Body of pancreas (tissue), 4 donors: ENCODE data around the gene KCTD21. TPM values are rescaled to one million over a fixed set of nuclear protein-coding genes. Genes with fewer than 3 reads are reported as not detected.

Source experiments
- ATAC-seq: fragments of 150-250 bp; one replicate; pipeline ENCODE4 v1.9.1; 2016
- DNase-seq, 4 donors: peaks; one replicate each; pipeline ENCODE4 v3.0.0-alpha.2; 2019
- H3K27ac ChIP-seq, 4 donors: fragments of 200-600 bp; sonication (generic); 1 replicate in 3 of 4; 2 replicates in 1 of 4; pipeline versions ENCODE4 v1.5.1 to v1.6.1; 2016 to 2019; ENCODE audit warnings: mild to moderate bottlenecking in 1 of 4, mixed read lengths in 1 of 4, moderate library complexity in 1 of 4
- H3K27me3 ChIP-seq, 2 donors: fragments of 200-600 bp; sonication (generic); one replicate each; pipeline ENCODE4 v1.6.0; 2016; ENCODE audit warnings: mild to moderate bottlenecking in 1 of 2
- H3K36me3 ChIP-seq, 2 donors: fragments of 200-600 bp; sonication (generic); replicated peaks in 1 of 2; 2 replicates each; pipeline ENCODE4 v1.5.1; 2016; ENCODE audit warnings: low read depth in 2 of 2; ENCODE audit not compliant: insufficient read depth in 1 of 2
- H3K4me1 ChIP-seq: fragments of 200-600 bp; sonication (generic); one replicate; pipeline ENCODE4 v1.6.0; 2016
- H3K4me3 ChIP-seq, 2 donors: fragments of 200-600 bp; sonication (generic); 1 replicate in 1 of 2; 2 replicates in 1 of 2; pipeline ENCODE4 v1.5.1; 2016 to 2019
- H3K9me3 ChIP-seq, 3 donors: fragments of 200-600 bp; sonication (generic); 1 replicate in 2 of 3; 2 replicates in 1 of 3; pipeline ENCODE4 v1.5.1; 2016
- POLR2A ChIP-seq, 3 donors: fragments of 450-650 bp; IDR thresholded peaks; one replicate each; pipeline ENCODE4 v1.6.1; 2016; ENCODE audit warnings: antibody characterized with exemption in 3 of 3, mild to moderate bottlenecking in 2 of 3
- WGBS, 2 donors: methylation state at CpG; one replicate each; pipeline ENCODE4 v1.1.5; 2017; 5-methylcytosine and 5-hydroxymethylcytosine counted together
- intact Hi-C: fragments of 100-400 bp; cut with DNase I; formaldehyde crosslinking; loops from one replicate; pipeline ENCODE4 v1.15.1; 2023
- total RNA-seq, 2 donors: library from RNA; depleted of rRNA; stranded (reverse); fragments of >200 nt; gene quantifications; one replicate each; pipeline ENCODE4 v1.1.0, GENCODE V29; 2016
- TF ChIP-seq, protein P1 (sequence below), 7 experiments: fragments of 450-650 bp in 4 of 7; fragments of 200-600 bp in 3 of 7; sonication (generic) in 3 of 7; IDR thresholded peaks; one replicate each; pipeline ENCODE4 v1.5.1; 2016 to 2019; ENCODE audit warnings: antibody characterized with exemption in 7 of 7

The KCTD21 gene
- total RNA-seq, 2 donors from 2014 or later, result 4.6 to 5.4 TPM

DNA sequence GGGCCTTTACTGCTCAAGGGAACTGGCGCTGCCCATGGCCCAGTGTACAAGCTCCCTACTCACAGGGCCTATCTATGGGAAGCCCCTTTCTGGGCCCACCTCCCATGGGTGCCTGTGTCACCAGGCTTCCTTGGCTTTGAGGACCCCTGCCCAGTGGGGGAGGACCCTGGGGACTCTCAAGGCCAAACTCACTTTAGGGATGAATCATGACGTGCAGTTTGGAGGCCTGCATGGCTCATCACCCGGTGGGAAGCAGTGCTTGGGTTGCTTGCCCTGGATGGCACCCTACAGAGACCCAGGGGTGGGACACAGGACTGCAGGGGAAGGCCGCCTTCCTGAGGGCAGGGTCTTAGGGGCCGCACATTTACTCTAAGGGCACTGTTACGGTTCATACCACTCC is 16.5 kb downstream of the KCTD21 start:
- no peak overlapping the region for H3K27ac ChIP-seq
- ATAC-seq, result no peak
- no peaks in the 10 kb centered on the region for H3K4me1 ChIP-seq
- H3K9me3 ChIP-seq, result no peaks in the 10 kb centered on the region
- no peaks in the 10 kb centered on the region for H3K36me3 ChIP-seq
- TF ChIP-seq, protein P1, sequence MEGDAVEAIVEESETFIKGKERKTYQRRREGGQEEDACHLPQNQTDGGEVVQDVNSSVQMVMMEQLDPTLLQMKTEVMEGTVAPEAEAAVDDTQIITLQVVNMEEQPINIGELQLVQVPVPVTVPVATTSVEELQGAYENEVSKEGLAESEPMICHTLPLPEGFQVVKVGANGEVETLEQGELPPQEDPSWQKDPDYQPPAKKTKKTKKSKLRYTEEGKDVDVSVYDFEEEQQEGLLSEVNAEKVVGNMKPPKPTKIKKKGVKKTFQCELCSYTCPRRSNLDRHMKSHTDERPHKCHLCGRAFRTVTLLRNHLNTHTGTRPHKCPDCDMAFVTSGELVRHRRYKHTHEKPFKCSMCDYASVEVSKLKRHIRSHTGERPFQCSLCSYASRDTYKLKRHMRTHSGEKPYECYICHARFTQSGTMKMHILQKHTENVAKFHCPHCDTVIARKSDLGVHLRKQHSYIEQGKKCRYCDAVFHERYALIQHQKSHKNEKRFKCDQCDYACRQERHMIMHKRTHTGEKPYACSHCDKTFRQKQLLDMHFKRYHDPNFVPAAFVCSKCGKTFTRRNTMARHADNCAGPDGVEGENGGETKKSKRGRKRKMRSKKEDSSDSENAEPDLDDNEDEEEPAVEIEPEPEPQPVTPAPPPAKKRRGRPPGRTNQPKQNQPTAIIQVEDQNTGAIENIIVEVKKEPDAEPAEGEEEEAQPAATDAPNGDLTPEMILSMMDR (IDR thresholded peaks at IDR 0.05), result no peak
- TF ChIP-seq POLR2A (IDR thresholded peaks at IDR 0.05), result no peak
- no peak overlapping the region for H3K4me3 ChIP-seq
- no peaks in the 10 kb centered on the region for H3K27me3 ChIP-seq
- 91 to 99% methylated on average over 4 to 6 of the region's 6 CpGs for WGBS, 2 donors
- intact Hi-C loops, result no loop called here
- no peak for DNase-seq

GRCh38 chr11:78170874-78171549 is 17.4 kb downstream of the KCTD21 start:
- no peaks in the 10 kb centered on the region for H3K36me3 ChIP-seq
- no peak overlapping the region for H3K4me3 ChIP-seq
- intact Hi-C loops, result no loop called here
- WGBS, 2 donors, result 67 to 71% methylated on average over 6 to 7 of the region's 7 CpGs
- DNase-seq, result no peak
- H3K27me3 ChIP-seq, result no peaks in the 10 kb centered on the region
- TF ChIP-seq POLR2A (IDR thresholded peaks at IDR 0.05), result no peak
- TF ChIP-seq, protein P1 (IDR thresholded peaks at IDR 0.05), result no peak
- no peaks in the 10 kb centered on the region for H3K9me3 ChIP-seq
- no peak for ATAC-seq
- no peaks in the 10 kb centered on the region for H3K4me1 ChIP-seq
- no peak overlapping the region for H3K27ac ChIP-seq

DNA sequence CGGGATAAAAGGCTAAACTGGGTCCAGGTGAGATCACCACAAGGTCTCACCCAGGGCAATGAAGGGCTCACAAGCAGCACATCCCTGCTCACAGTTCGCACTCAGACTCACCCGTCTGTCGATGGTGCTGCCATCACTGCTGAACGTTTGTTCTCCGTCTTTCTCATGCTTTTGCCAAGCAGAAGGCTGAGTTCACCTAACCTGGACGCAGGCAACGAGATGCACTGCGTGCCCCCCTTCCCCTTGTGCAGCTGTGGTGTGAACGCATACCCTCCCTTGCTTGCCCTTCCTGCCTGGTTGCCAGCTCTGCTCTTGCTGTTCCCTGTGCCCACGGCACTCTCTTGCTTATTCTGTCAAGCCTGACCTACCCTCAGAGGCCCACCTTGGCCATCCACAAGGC is 18.0 kb downstream of the KCTD21 start:
- intact Hi-C loops, result no loop called here
- TF ChIP-seq POLR2A (IDR thresholded peaks at IDR 0.05), result no peak
- TF ChIP-seq, protein P1 (IDR thresholded peaks at IDR 0.05), result no peak
- Histone ChIP-seq H3K36me3 (no peaks in the 10 kb centered on the region), H3K4me1 (no peaks in the 10 kb centered on the region), H3K9me3 (no peaks in the 10 kb centered on the region), H3K4me3 (no peak overlapping the region), H3K27ac (no peak overlapping the region), H3K27me3 (no peaks in the 10 kb centered on the region)
- WGBS, 2 donors, result 82 to 88% methylated on average over 11 of the region's 11 CpGs
- ATAC-seq (no peak), DNase-seq (no peak)

DNA sequence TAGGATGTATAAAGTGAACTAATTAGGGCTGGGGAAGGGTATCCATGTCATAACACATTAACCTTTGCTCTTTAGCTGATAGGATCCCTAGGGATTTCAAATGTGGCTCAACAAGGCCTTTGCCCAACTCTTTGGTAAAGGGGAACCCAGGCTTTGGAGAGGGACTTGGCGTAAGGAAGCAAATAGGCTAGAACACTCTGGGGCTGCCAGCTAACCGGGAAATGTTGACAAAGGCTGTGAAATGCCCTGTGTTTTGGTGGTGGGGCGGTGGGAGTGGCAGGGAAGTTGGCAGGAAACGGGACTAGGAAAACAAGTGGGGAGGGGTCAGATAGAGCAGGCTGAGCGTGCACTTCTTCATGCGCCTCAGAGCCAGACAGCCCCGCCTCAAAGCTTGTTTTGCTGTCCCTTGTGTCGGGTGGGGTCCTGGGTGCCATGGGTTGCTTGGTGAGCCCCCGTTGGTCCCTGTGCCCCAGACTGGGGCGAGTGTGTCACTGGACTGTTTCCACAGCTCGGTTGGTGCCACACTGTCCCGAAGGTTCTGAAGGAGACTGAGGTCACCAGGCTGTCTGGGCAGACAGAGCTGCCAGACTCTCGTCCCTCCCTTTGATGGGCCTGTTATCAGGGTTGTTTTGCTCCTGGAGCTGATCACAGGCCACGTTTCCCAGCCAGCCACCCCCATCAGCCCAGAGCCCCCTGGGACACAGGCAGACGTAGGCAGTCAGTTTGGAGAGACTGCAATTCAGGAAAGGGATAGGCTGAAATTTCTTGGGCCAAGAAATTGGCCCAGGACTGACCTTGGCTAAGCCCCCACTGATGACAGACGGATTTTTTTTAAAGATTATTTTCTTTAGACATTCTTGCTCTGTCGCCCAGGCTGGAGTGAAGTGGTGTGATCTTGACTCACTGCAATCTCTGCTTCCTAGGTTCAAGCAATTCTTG is 19.6 kb downstream of the KCTD21 start:
- 53 to 63% methylated on average over 13 to 17 of the region's 17 CpGs for WGBS, 2 donors
- H3K9me3 ChIP-seq, result no peaks in the 10 kb centered on the region
- H3K4me3 ChIP-seq, result no peak overlapping the region
- no peaks in the 10 kb centered on the region for H3K27me3 ChIP-seq
- H3K27ac ChIP-seq, result peak overlapping the region; percentile 20 to 51 (median 39)
- no peaks in the 10 kb centered on the region for H3K4me1 ChIP-seq
- ATAC-seq (peak; percentile 65), DNase-seq (peak; percentile 33 to 57 (median 47))
- no peak for TF ChIP-seq POLR2A (IDR thresholded peaks at IDR 0.05)
- TF ChIP-seq, protein P1 (IDR thresholded peaks at IDR 0.05), result no peak
- intact Hi-C loops, result no loop called here
- H3K36me3 ChIP-seq, result no peaks in the 10 kb centered on the region
